Duodenal mucosa (tissue), 2 donors: ENCODE results near the gene SYCP3.

Source experiments
- H3K27ac ChIP-seq: one replicate; pipeline ENCODE4 v1.7.0; 2013; ENCODE audit warnings: low read depth, low read length
- H3K27me3 ChIP-seq, 2 donors: one replicate each; pipeline ENCODE4 v1.7.0; 2013; ENCODE audit warnings: low read length in 2 of 2, control low read depth in 1 of 2; ENCODE audit not compliant: insufficient read depth in 2 of 2, control insufficient read depth in 1 of 2
- H3K36me3 ChIP-seq, 2 donors: one replicate each; pipeline ENCODE4 v1.7.0; 2013; ENCODE audit warnings: low read length in 2 of 2, control low read depth in 1 of 2; ENCODE audit not compliant: insufficient read depth in 2 of 2, control insufficient read depth in 1 of 2
- H3K4me1 ChIP-seq, 2 donors: one replicate each; pipeline ENCODE4 v1.7.0; 2013; ENCODE audit warnings: low read length in 2 of 2, control low read depth in 1 of 2; ENCODE audit not compliant: insufficient read depth in 2 of 2, control insufficient read depth in 1 of 2
- H3K4me3 ChIP-seq, 2 donors: one replicate each; pipeline ENCODE4 v1.7.0; 2013; ENCODE audit warnings: low read length in 2 of 2, low read depth in 1 of 2
- H3K9ac ChIP-seq, 2 donors: one replicate each; pipeline ENCODE4 v1.7.0; 2013; ENCODE audit warnings: low read length in 2 of 2, low read depth in 1 of 2
- H3K9me3 ChIP-seq, 2 donors: one replicate each; pipeline ENCODE4 v1.7.0; 2013; ENCODE audit warnings: low read length in 2 of 2, control low read depth in 1 of 2; ENCODE audit not compliant: control insufficient read depth in 1 of 2

SYCP3 gene

GRCh38 chr12:101777978-101778377, 38.7 kb upstream of the SYCP3 start:
- Histone ChIP-seq H3K4me1 (no peaks in the 10 kb centered on the region), H3K36me3 (peaks cover 0 to 15% of the 10 kb centered on the region in 2 donors), H3K27me3 (no peaks in the 10 kb centered on the region), H3K9ac (no peak overlapping the region), H3K4me3 (no peak overlapping the region), H3K27ac (no peak overlapping the region), H3K9me3 (no peaks in the 10 kb centered on the region)

GRCh38 chr12:101777485-101777884, 38.2 kb upstream of the SYCP3 start:
- Histone ChIP-seq H3K27me3 (no peaks in the 10 kb centered on the region), H3K4me3 (no peak overlapping the region), H3K27ac (no peak overlapping the region), H3K4me1 (no peaks in the 10 kb centered on the region), H3K9me3 (no peaks in the 10 kb centered on the region), H3K9ac (no peak overlapping the region), H3K36me3 (peaks cover 0 to 15% of the 10 kb centered on the region in 2 donors)

DNA sequence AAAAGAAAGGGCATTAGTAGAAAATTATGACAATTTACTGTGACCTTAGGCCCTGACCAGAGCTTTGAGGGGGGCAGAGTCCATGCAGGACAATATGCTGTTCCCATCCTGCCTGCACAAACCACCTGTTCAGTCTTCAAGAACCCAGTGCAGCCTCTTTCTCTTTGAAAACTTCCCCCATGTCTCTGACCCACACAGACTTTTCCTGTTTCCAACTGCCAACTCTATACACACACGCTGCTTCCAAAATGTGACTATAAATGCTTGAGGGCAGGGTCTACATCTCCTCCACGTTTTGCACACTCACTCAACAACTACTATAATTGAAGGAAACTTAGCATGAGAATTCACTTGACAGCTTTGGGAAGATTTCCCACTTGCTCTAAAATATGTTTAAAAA, 36.6 kb upstream of the SYCP3 start:
- no peak overlapping the region for H3K27ac ChIP-seq
- no peak overlapping the region for H3K9ac ChIP-seq
- H3K9me3 ChIP-seq = no peaks in the 10 kb centered on the region
- peaks cover 0 to 15% of the 10 kb centered on the region in 2 donors for H3K36me3 ChIP-seq
- H3K4me1 ChIP-seq = no peaks in the 10 kb centered on the region
- no peak overlapping the region for H3K4me3 ChIP-seq
- H3K27me3 ChIP-seq = no peaks in the 10 kb centered on the region

DNA sequence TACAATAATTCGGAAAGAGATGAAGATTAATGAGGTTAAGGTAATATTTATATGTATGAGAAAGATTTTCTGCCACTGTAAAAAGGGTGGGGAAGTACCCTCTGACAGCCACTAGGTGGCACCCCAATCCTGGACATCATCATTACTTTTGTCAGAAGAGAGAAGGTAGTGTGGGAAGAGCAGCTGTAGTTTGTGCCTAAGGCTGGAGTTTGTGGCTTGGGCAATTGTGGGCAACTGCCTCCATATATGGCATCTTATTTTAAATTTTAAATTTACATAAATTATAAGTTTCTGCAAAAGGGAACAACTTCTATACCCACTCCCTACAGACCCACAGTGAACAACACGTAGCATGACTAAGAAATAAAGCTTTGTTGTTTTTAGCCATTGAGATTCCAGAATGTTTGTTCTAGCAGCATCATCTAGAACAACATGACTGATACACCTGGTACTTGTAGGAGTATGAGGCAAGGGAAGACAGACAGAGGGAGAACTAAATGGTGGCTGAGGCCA, 34.4 kb upstream of the SYCP3 start:
- H3K36me3 ChIP-seq = peaks cover 3 to 29% of the 10 kb centered on the region in 2 donors

DNA sequence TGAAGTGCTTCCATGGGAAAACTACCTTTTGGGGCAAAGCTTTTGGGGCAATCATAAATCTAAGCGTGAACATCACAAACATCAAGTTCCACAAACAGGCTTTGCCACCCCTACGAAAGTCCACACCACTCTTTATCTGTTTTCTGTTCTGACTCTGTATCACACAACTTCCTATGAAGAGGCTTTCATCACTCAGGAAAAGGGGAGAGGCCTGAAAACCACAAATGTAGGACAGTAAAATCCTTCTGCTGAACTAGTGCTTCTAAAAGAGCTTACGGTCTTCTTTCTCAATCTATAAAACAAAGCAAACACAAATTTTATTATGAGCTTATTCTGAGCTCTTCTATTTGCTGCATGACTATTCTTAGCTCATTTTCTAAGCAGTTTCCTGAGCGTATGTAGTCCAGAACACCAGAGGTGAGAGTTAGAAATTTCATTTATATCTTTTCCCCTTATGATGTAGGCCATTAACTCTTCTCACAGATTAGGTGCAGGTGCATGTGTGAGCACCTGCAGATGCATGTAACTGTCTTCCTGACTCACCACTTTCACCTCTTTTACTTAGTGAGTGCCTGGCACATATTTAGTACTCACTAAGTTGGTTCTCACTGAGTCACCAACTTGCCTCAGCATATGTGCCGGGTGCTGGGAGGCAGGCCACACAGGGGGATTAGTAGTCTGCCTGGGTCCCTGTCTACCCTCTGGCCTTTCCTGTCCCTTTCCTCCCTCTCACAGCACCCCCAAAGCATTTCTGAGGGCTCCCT, 32.9 kb upstream of the SYCP3 start:
- peaks cover 3 to 31% of the 10 kb centered on the region in 2 donors for H3K36me3 ChIP-seq
- H3K27ac ChIP-seq = no peak overlapping the region
- H3K9ac ChIP-seq = no peak overlapping the region
- no peaks in the 10 kb centered on the region for H3K9me3 ChIP-seq
- H3K4me3 ChIP-seq = no peak overlapping the region
- no peaks in the 10 kb centered on the region for H3K4me1 ChIP-seq
- H3K27me3 ChIP-seq = no peaks in the 10 kb centered on the region

More for the DNA sequence above, 34.4 kb upstream of the SYCP3 start:
- Histone ChIP-seq H3K27ac (no peak overlapping the region), H3K9ac (no peak overlapping the region), H3K4me3 (no peak overlapping the region), H3K9me3 (no peaks in the 10 kb centered on the region), H3K4me1 (no peaks in the 10 kb centered on the region), H3K27me3 (no peaks in the 10 kb centered on the region)

DNA sequence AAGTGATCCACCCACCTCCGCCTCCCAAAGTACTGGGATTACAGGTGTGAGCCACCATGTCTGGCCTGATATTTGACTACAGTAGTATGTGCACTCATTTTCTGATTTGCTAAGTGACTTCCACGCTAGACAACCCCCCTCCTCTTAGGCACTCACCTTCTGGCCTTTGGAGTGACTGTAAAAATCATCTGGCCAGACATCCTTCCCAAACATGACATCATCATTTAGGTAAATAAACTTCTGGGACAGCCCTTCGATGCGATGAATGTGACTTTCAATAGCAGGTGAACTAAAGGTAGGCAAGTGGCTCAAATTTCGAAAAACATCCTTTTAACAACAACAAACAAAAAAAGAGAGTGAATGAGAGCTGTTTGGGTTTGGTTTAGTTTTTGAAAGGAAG, 30.6 kb upstream of the SYCP3 start:
- Histone ChIP-seq H3K27me3 (no peaks in the 10 kb centered on the region), H3K9me3 (no peaks in the 10 kb centered on the region), H3K9ac (no peak overlapping the region), H3K27ac (no peak overlapping the region), H3K4me3 (no peak overlapping the region), H3K36me3 (peaks cover 3 to 32% of the 10 kb centered on the region in 2 donors), H3K4me1 (no peaks in the 10 kb centered on the region)

DNA sequence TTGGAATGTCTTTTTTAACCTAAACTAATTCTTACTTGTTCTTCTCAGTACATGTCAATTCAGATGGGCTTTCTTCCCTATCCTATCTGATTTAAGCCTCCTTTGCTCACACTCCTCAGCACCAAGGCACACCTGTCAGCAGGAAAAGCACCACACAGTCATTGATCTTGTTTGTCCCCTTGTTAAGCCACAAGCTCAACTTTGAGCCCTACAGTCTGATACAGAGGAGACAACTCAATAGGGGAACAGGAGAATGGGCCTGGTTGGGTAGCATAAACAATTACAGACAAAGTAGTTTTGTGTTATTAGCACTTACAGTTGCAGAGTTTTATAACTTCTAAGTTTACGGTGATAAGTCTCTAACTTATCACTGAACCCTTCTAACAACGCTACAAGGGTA, 29.5 kb upstream of the SYCP3 start:
- Histone ChIP-seq H3K9ac (no peak overlapping the region), H3K9me3 (no peaks in the 10 kb centered on the region), H3K27me3 (no peaks in the 10 kb centered on the region), H3K36me3 (peaks cover 3 to 34% of the 10 kb centered on the region in 2 donors), H3K27ac (no peak overlapping the region), H3K4me3 (no peak overlapping the region), H3K4me1 (no peaks in the 10 kb centered on the region)

- Histone ChIP-seq H3K4me3 (no peak overlapping the region), H3K4me1 (peaks cover 0 to 3% of the 10 kb centered on the region in 2 donors), H3K36me3 (peaks cover 3 to 34% of the 10 kb centered on the region in 2 donors), H3K9ac (no peak overlapping the region), H3K27me3 (no peaks in the 10 kb centered on the region), H3K27ac (no peak overlapping the region), H3K9me3 (no peaks in the 10 kb centered on the region)
These were observed 28.3 kb upstream of the SYCP3 start for GRCh38 chr12:101767537-101767936.

DNA sequence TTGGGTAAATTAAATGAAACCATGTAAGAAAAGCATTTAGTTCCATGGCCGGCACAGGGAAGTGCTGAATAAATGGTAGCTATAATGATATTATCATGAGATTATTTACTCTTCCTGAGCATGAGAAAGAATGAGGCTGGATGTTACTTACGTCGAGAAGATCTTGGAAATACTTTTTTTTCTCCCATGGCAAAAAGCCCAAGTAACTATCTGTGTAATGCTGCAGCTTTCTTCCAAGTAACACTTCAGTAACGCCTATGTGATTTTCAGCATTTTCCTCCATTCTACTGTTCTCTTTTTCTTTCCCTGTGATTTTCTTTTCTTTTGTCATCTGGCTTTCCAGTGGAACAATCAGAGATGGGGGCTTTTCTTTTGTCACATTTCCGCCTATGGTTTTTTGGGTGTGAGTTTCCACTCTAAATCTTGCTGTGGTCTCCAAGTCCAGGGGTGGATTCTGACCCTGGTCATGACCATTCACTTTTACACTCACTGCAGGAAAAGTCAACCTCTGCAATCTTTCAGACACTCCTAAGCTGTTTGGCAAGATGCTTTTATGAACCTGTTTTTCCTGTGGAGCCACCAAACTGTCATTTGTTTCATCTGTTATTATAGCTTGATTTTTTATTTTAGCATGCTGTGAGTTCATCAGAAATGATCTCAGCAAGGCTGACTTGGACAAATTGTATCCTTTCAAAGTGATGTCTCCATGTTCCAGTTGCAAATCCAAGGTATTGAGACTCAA, 25.0 kb upstream of the SYCP3 start:
- Histone ChIP-seq H3K36me3 (peaks cover 8 to 42% of the 10 kb centered on the region in 2 donors), H3K4me3 (no peak overlapping the region), H3K9me3 (no peaks in the 10 kb centered on the region), H3K27ac (no peak overlapping the region), H3K4me1 (peaks cover 0 to 3% of the 10 kb centered on the region in 2 donors), H3K27me3 (no peaks in the 10 kb centered on the region), H3K9ac (no peak overlapping the region)

GRCh38 chr12:101763246-101763931, 24.1 kb upstream of the SYCP3 start:
- H3K4me3 ChIP-seq = no peak overlapping the region
- no peak overlapping the region for H3K9ac ChIP-seq
- H3K4me1 ChIP-seq = peaks cover 0 to 3% of the 10 kb centered on the region in 2 donors
- H3K27ac ChIP-seq = no peak overlapping the region
- H3K27me3 ChIP-seq = no peaks in the 10 kb centered on the region
- peaks cover 11 to 40% of the 10 kb centered on the region in 2 donors for H3K36me3 ChIP-seq
- H3K9me3 ChIP-seq = no peaks in the 10 kb centered on the region
